Measurements from ENCODE around the gene ADH5.

DNA sequence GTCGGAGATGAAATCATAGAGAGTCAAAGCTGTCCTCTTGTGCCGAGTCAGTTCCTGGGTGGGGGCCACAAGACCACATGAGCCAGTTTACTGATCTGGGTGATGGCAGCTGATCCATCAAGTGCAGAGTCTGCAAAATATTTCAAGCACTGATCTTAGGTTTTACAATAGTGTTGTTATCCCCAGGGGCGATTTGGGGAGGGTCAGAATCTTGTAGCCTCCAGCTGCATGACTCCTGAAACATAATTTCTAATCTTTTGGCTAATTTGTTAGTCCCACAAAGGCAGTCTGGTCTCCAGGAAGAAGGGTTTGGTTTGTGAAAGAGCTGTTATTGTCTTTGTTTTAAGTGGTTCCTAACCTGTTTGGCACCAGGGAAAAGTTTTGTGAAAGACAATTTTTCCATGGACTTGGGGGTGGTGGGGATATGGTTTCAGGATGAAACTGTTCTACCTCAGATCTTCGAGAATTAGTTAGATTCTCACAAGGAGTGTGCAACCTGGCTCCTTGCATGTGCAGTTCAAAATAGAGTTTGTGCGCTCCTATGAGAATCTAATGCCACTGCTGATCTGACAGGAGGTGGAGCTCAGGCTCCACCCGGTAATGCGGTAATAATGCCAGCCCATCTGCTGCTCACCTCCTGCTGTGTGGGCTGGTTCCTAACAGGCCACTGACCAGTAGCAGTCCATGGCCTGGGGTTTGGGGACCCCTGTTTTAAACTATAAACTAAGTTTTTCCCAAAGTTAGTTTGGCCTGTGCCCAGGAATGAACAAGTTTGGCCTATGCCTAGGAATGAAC is 63.9 kb downstream of the ADH5 start:
- TF ChIP-seq, protein P1, sequence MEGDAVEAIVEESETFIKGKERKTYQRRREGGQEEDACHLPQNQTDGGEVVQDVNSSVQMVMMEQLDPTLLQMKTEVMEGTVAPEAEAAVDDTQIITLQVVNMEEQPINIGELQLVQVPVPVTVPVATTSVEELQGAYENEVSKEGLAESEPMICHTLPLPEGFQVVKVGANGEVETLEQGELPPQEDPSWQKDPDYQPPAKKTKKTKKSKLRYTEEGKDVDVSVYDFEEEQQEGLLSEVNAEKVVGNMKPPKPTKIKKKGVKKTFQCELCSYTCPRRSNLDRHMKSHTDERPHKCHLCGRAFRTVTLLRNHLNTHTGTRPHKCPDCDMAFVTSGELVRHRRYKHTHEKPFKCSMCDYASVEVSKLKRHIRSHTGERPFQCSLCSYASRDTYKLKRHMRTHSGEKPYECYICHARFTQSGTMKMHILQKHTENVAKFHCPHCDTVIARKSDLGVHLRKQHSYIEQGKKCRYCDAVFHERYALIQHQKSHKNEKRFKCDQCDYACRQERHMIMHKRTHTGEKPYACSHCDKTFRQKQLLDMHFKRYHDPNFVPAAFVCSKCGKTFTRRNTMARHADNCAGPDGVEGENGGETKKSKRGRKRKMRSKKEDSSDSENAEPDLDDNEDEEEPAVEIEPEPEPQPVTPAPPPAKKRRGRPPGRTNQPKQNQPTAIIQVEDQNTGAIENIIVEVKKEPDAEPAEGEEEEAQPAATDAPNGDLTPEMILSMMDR (IDR thresholded peaks at IDR 0.05), result no peak
- no peak for TF ChIP-seq POLR2A (IDR thresholded peaks at IDR 0.05; ENCODE audit: low read depth)

Measured in esophagus muscularis mucosa (tissue), 3 donors.